WTC11 (cell line): ENCODE measurements around the gene IPCEF1. TPM values are rescaled to one million over a fixed set of nuclear protein-coding genes. Genes with fewer than 3 reads are reported as not detected.
"Not testable (repeated sequence)": the region's sequence is repeated elsewhere in the genome, so short reads cannot be mapped to it uniquely, and the experiment has no call there.

Experiments used
- ATAC-seq: fragments of 200-7000 bp; cut with Tn5 transposase; 2 replicates; pipeline ENCODE4 v1.10.0; 2021; ENCODE audit warnings: mild to moderate bottlenecking, moderate library complexity
- CTCF ChIA-PET: fragments of 300-600 bp; sonication (Branson Sonifier 250); formaldehyde crosslinking; loops from one replicate; lab custom pipeline; 2021; ENCODE audit warnings: antibody characterized with exemption; lab: Charles Lee
- POLR2A ChIA-PET: fragments of 350-600 bp; sonication (Branson Sonifier 250); formaldehyde crosslinking; loops from one replicate; lab custom pipeline; 2021; ENCODE audit warnings: antibody characterized with exemption; lab: Charles Lee
- DNase-seq: peaks from one replicate; pipeline ENCODE4 v3.0.0; 2021; ENCODE audit warnings: low spot score
- H3K27ac Mint-ChIP-seq: 2 replicates; pipeline ENCODE4 v1.8.0; 2021; ENCODE audit warnings: mixed read lengths
- H3K27me3 Mint-ChIP-seq: 2 replicates; pipeline ENCODE4 v1.8.0; 2021; ENCODE audit warnings: low read depth, mild to moderate bottlenecking, moderate library complexity, mixed read lengths
- H3K36me3 Mint-ChIP-seq: 2 replicates; pipeline ENCODE4 v1.8.0; 2021; ENCODE audit warnings: mixed read lengths
- H3K4me1 Mint-ChIP-seq: 2 replicates; pipeline ENCODE4 v1.8.0; 2022; ENCODE audit warnings: mixed read lengths
- H3K4me3 Mint-ChIP-seq: 2 replicates; pipeline ENCODE4 v1.8.0; 2021; ENCODE audit warnings: mild to moderate bottlenecking, moderate library complexity, mixed read lengths
- H3K9me3 Mint-ChIP-seq: 2 replicates; pipeline ENCODE4 v1.8.0; 2021; ENCODE audit warnings: mixed read lengths
- ATF2 ChIP-seq: sonication (generic); formaldehyde crosslinking; IDR thresholded peaks from 2 replicates; pipeline ENCODE4 v1.8.1; 2022; ENCODE audit warnings: low read depth, missing genetic modification reagents, borderline replicate concordance
- ATF3 ChIP-seq: sonication (generic); formaldehyde crosslinking; conservative IDR thresholded peaks from 2 replicates; pipeline ENCODE4 v1.8.1; 2022; ENCODE audit warnings: mild to moderate bottlenecking, missing genetic modification reagents
- CREB1 ChIP-seq: sonication (generic); formaldehyde crosslinking; IDR thresholded peaks from 2 replicates; pipeline ENCODE4 v1.8.0; 2023; ENCODE audit warnings: mild to moderate bottlenecking, missing genetic modification reagents
- CTCF ChIP-seq: fragments of 200-600 bp; IDR thresholded peaks from 2 replicates; pipeline ENCODE4 v1.8.0; 2022; ENCODE audit warnings: antibody characterized with exemption
- E2F4 ChIP-seq: sonication (generic); formaldehyde crosslinking; IDR thresholded peaks from 2 replicates; pipeline ENCODE4 v1.8.1; 2022; ENCODE audit warnings: low read depth, mild to moderate bottlenecking, moderate library complexity, missing genetic modification reagents, borderline replicate concordance
- E2F5 ChIP-seq: sonication (generic); formaldehyde crosslinking; IDR thresholded peaks from 2 replicates; pipeline ENCODE4 v1.8.1; 2022; ENCODE audit warnings: mild to moderate bottlenecking, moderate library complexity, missing genetic modification reagents
- FOXJ3 ChIP-seq: sonication (generic); formaldehyde crosslinking; IDR thresholded peaks from 2 replicates; pipeline ENCODE4 v1.9.0; 2021; ENCODE audit warnings: missing genetic modification reagents, mild to moderate bottlenecking, borderline replicate concordance
- HMGA2 ChIP-seq: fragments of 250-450 bp; sonication (Bioruptor Pico); IDR thresholded peaks from 2 replicates; pipeline ENCODE4 v1.4.0; 2021; ENCODE audit warnings: mild to moderate bottlenecking, moderate library complexity
- MYBL2 ChIP-seq: sonication (generic); formaldehyde crosslinking; IDR thresholded peaks from 2 replicates; pipeline ENCODE4 v1.8.1; 2023; ENCODE audit warnings: mild to moderate bottlenecking, moderate library complexity, missing genetic modification reagents
- NFATC4 ChIP-seq: fragments of 250-450 bp; sonication (Bioruptor Pico); IDR thresholded peaks from 2 replicates; pipeline ENCODE4 v1.9.0; 2021; ENCODE audit warnings: mild to moderate bottlenecking
- NFE2L1 ChIP-seq: sonication (generic); formaldehyde crosslinking; IDR thresholded peaks from 2 replicates; pipeline ENCODE4 v1.8.1; 2023; ENCODE audit warnings: missing genetic modification reagents
- NFYB ChIP-seq: sonication (generic); formaldehyde crosslinking; conservative IDR thresholded peaks from 2 replicates; pipeline ENCODE4 v1.8.0; 2022; ENCODE audit warnings: low read depth, missing genetic modification reagents
- PREB ChIP-seq: sonication (generic); formaldehyde crosslinking; IDR thresholded peaks from 2 replicates; pipeline ENCODE4 v1.8.1; 2022; ENCODE audit warnings: mild to moderate bottlenecking, missing genetic modification reagents, moderate library complexity, borderline replicate concordance
- TCF7 ChIP-seq: sonication (generic); formaldehyde crosslinking; IDR thresholded peaks from 2 replicates; pipeline ENCODE4 v1.8.0; 2022; ENCODE audit warnings: mild to moderate bottlenecking, low read depth, missing genetic modification reagents, moderate library complexity
- TEAD4 ChIP-seq: sonication (generic); formaldehyde crosslinking; IDR thresholded peaks from 2 replicates; pipeline ENCODE4 v1.8.0; 2022; ENCODE audit warnings: mild to moderate bottlenecking, missing genetic modification reagents
- ZNF138 ChIP-seq: sonication (generic); formaldehyde crosslinking; conservative IDR thresholded peaks from 2 replicates; pipeline ENCODE4 v1.8.1; 2022; ENCODE audit warnings: mild to moderate bottlenecking, moderate library complexity, missing genetic modification reagents
- ZNF281 ChIP-seq: sonication (generic); formaldehyde crosslinking; IDR thresholded peaks from 2 replicates; pipeline ENCODE4 v1.8.0; 2023; ENCODE audit warnings: mild to moderate bottlenecking, missing genetic modification reagents
- ZNF671 ChIP-seq: fragments of 250-450 bp; sonication (Bioruptor Pico); IDR thresholded peaks from 2 replicates; pipeline ENCODE4 v1.8.0; 2021; ENCODE audit warnings: mild to moderate bottlenecking
- total RNA-seq: library from RNA; stranded (reverse); gene quantifications from 3 replicates; pipeline ENCODE4 v1.2.3, GENCODE V29; 2021

IPCEF1 gene
- total RNA-seq, 1 experiment from 2014 or later, result 1.3 TPM

GRCh38 chr6:154308986-154309385 is 47.6 kb downstream of the IPCEF1 start (continued):
- TF ChIP-seq ATF2 (CRISPR knock-in tag) (no peak), PREB (CRISPR knock-in tag) (no peak), TCF7 (CRISPR knock-in tag) (no peak), NFATC4 (no peak), ZNF281 (CRISPR knock-in tag) (no peak), MYBL2 (CRISPR knock-in tag) (no peak), TEAD4 (no peak)

- CTCF ChIA-PET, result no interaction called here
Measured at GRCh38 chr6:154307696-154308425, 48.7 kb downstream of the IPCEF1 start.

GRCh38 chr6:154307147-154307546 is 49.5 kb downstream of the IPCEF1 start:
- peaks cover 13% of the 10 kb centered on the region for H3K36me3 Mint-ChIP-seq
- CTCF ChIA-PET, H3K27me3 Mint-ChIP-seq, DNase-seq, H3K4me3 Mint-ChIP-seq, H3K27ac Mint-ChIP-seq, H3K4me1 Mint-ChIP-seq, POLR2A ChIA-PET, ATAC-seq: not testable (repeated sequence)
- peaks cover 30% of the 10 kb centered on the region for H3K9me3 Mint-ChIP-seq

More at GRCh38 chr6:154307696-154308425, 48.7 kb downstream of the IPCEF1 start:
- POLR2A ChIA-PET, result no interaction called here
- H3K4me1 Mint-ChIP-seq, result peaks cover 3% of the 10 kb centered on the region
- H3K27ac Mint-ChIP-seq, result no peak overlapping the region
- ATAC-seq, result no peak
- H3K9me3 Mint-ChIP-seq, result peaks cover 31% of the 10 kb centered on the region
- no peak for DNase-seq
- no peaks in the 10 kb centered on the region for H3K27me3 Mint-ChIP-seq
- TF ChIP-seq ZNF138 (CRISPR knock-in tag) (no peak), E2F5 (no peak), NFE2L1 (CRISPR knock-in tag) (no peak), FOXJ3 (CRISPR knock-in tag) (no peak)
- TF ChIP-seq, all 79 proteins: peak for 0
- no peak overlapping the region for H3K4me3 Mint-ChIP-seq
- peaks cover 13% of the 10 kb centered on the region for H3K36me3 Mint-ChIP-seq

- ATAC-seq, result no peak
- H3K4me1 Mint-ChIP-seq, result peaks cover 3% of the 10 kb centered on the region
- ChIA-PET CTCF (no interaction called here), POLR2A (no interaction called here)
- no peaks in the 10 kb centered on the region for H3K27me3 Mint-ChIP-seq
- no peak overlapping the region for H3K4me3 Mint-ChIP-seq
- no peak overlapping the region for H3K27ac Mint-ChIP-seq
- no peak for DNase-seq
- peaks cover 13% of the 10 kb centered on the region for H3K36me3 Mint-ChIP-seq
- H3K9me3 Mint-ChIP-seq, result peaks cover 26% of the 10 kb centered on the region
- TF ChIP-seq NFATC4, result no peak
- no peak for TF ChIP-seq NFYB
- no peak for TF ChIP-seq E2F4 (CRISPR knock-in tag)
- no peak for TF ChIP-seq HMGA2 (CRISPR knock-in tag)
- no peak for TF ChIP-seq ZNF671 (CRISPR knock-in tag)
- TF ChIP-seq CREB1 (CRISPR knock-in tag), result no peak
- TF ChIP-seq ATF3 (CRISPR knock-in tag), result no peak
- TF ChIP-seq CTCF, result no peak
Measured at GRCh38 chr6:154306696-154307095, 49.9 kb downstream of the IPCEF1 start.
